ENCODE data around the gene SLC34A2. TPM values are rescaled to one million over a fixed set of nuclear protein-coding genes. Genes with fewer than 3 reads are reported as not detected.

SLC34A2 gene
- total and polyA plus RNA-seq, 2 donors: 4.9 to 28.4 TPM

- 97% methylated on average over 4 of the region's 4 CpGs for WGBS
- Histone ChIP-seq H3K27ac (ENCODE audit: low read depth in 1 of 2, low read length in 1 of 2) (no peak overlapping the region), H3K36me3 (ENCODE audit: control insufficient read depth in 2 of 2, insufficient read depth in 2 of 2, low read length in 1 of 2) (no peaks in the 10 kb centered on the region), H3K9me3 (ENCODE audit: control insufficient read depth in 2 of 2, insufficient read depth in 1 of 2, low read length in 1 of 2) (no peaks in the 10 kb centered on the region), H3K27me3 (ENCODE audit: control insufficient read depth in 2 of 2, insufficient read depth in 1 of 2, low read length in 1 of 2) (no peaks in the 10 kb centered on the region), H3K4me1 (ENCODE audit: control insufficient read depth in 2 of 2, insufficient read depth in 2 of 2, low read length in 2 of 2) (no peaks in the 10 kb centered on the region), H3K4me3 (ENCODE audit: low read length in 2 of 2) (no peak overlapping the region)
- no peak for DNase-seq (ENCODE audit: low read depth in 6 of 9, low spot score in 9 of 9)
Measured at GRCh38 chr4:25700661-25701060, 45.0 kb downstream of the SLC34A2 start.

DNA sequence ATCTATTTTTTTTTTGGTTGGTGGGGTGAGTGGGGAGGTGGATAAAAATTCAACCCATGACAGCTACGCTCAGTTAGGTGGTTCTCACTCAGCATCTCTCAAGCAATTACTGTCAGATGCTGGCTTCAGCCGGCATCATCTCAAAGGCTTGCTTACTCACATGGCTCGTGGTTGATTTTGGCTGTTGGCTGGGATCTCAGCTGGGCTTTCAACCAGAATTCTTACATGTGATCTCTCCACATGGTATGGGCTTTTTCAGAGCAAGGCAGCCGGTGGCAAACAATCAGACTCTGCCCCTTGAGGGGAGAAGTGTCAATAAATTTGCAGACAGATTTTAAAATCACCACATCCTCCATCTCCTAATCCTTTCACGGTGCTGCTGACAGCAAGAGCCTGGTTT, 47.2 kb downstream of the SLC34A2 start:
- Histone ChIP-seq H3K9me3 (ENCODE audit: control insufficient read depth in 2 of 2, insufficient read depth in 1 of 2, low read length in 1 of 2) (no peaks in the 10 kb centered on the region), H3K36me3 (ENCODE audit: control insufficient read depth in 2 of 2, insufficient read depth in 2 of 2, low read length in 1 of 2) (no peaks in the 10 kb centered on the region), H3K4me3 (ENCODE audit: low read length in 2 of 2) (no peak overlapping the region), H3K27ac (ENCODE audit: low read depth in 1 of 2, low read length in 1 of 2) (no peak overlapping the region), H3K27me3 (ENCODE audit: control insufficient read depth in 2 of 2, insufficient read depth in 1 of 2, low read length in 1 of 2) (no peaks in the 10 kb centered on the region), H3K4me1 (ENCODE audit: control insufficient read depth in 2 of 2, insufficient read depth in 2 of 2, low read length in 2 of 2) (no peaks in the 10 kb centered on the region)
- WGBS: 86% methylated on average over 5 of the region's 5 CpGs
- no peak for DNase-seq (ENCODE audit: low read depth in 6 of 9, low spot score in 9 of 9)

DNA sequence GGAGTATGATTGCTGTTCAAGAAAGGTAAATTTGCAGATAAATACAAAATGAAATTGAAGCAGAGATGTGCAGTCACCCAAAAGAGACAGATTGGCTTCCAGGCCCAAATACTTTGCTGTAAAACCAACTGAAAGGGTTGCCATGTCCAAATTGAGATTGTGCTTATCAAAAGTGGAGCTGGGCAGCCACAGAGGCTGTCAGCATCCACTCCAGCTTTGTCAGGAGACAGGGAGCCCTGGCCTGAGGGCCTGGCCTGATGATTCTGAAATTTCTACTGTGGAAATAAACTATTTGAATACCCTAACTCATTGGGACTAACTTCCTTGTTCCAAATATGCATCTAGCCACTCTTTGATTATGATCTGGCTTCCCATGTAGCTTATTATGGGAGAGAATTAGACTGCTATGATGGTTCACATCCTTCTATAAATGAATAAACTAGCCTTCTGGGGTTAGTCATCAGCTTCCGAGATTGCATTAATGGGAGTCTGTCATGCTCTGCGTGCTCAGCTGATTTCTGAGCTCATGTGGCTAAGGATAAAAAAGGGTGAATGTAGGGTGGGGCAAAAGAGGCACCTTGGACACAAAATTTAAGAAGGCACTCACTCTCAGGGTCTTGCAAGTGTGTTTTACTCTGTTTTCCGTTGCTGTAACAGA, 48.2 kb downstream of the SLC34A2 start:
- DNase-seq (ENCODE audit: low read depth in 6 of 9, low spot score in 9 of 9): no peak
- Histone ChIP-seq H3K27me3 (ENCODE audit: control insufficient read depth in 2 of 2, insufficient read depth in 1 of 2, low read length in 1 of 2) (no peaks in the 10 kb centered on the region), H3K4me3 (ENCODE audit: low read length in 2 of 2) (no peak overlapping the region), H3K36me3 (ENCODE audit: control insufficient read depth in 2 of 2, insufficient read depth in 2 of 2, low read length in 1 of 2) (no peaks in the 10 kb centered on the region), H3K9me3 (ENCODE audit: control insufficient read depth in 2 of 2, insufficient read depth in 1 of 2, low read length in 1 of 2) (no peaks in the 10 kb centered on the region), H3K27ac (ENCODE audit: low read depth in 1 of 2, low read length in 1 of 2) (no peak overlapping the region), H3K4me1 (ENCODE audit: control insufficient read depth in 2 of 2, insufficient read depth in 2 of 2, low read length in 2 of 2) (no peaks in the 10 kb centered on the region)
- 61% methylated on average over 3 of the region's 3 CpGs for WGBS

DNA sequence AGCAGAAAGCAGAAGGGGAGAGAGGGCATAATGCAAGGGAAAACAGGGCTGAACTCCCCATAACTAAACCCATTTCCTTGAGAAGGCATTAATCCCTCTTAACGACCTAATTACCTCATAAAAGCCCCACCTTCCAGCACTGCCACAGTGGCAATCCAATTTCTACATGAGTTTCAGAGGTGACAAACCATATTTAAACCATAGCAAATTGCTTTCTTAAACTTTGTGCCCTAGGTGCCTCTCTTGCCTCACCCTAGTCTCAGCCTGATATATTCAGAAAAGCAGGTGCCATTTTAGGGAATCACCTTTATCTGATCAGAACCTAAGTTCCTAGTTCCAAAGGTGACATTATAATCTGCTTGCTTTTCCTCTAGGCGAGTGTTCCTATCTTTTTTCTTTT, 48.9 kb downstream of the SLC34A2 start:
- H3K4me3 ChIP-seq (ENCODE audit: low read length in 2 of 2): no peak overlapping the region

GRCh38 chr4:25710637-25711036, 55.0 kb downstream of the SLC34A2 start:
- H3K36me3 ChIP-seq (ENCODE audit: control insufficient read depth in 2 of 2, insufficient read depth in 2 of 2, low read length in 1 of 2): no peaks in the 10 kb centered on the region
- H3K27me3 ChIP-seq (ENCODE audit: control insufficient read depth in 2 of 2, insufficient read depth in 1 of 2, low read length in 1 of 2): no peaks in the 10 kb centered on the region
- no peak overlapping the region for H3K4me3 ChIP-seq (ENCODE audit: low read length in 2 of 2)
- no peak for DNase-seq (ENCODE audit: low read depth in 6 of 9, low spot score in 9 of 9)
- 58% methylated on average over 3 of the region's 3 CpGs for WGBS
- no peak overlapping the region for H3K27ac ChIP-seq (ENCODE audit: low read depth in 1 of 2, low read length in 1 of 2)
- H3K9me3 ChIP-seq (ENCODE audit: control insufficient read depth in 2 of 2, insufficient read depth in 1 of 2, low read length in 1 of 2): no peaks in the 10 kb centered on the region
- no peaks in the 10 kb centered on the region for H3K4me1 ChIP-seq (ENCODE audit: control insufficient read depth in 2 of 2, insufficient read depth in 2 of 2, low read length in 2 of 2)

More for the DNA sequence above, 48.9 kb downstream of the SLC34A2 start:
- no peak overlapping the region for H3K27ac ChIP-seq (ENCODE audit: low read depth in 1 of 2, low read length in 1 of 2)
- 80% methylated on average over 2 of the region's 2 CpGs for WGBS
- DNase-seq (ENCODE audit: low read depth in 6 of 9, low spot score in 9 of 9): no peak
- no peaks in the 10 kb centered on the region for H3K36me3 ChIP-seq (ENCODE audit: control insufficient read depth in 2 of 2, insufficient read depth in 2 of 2, low read length in 1 of 2)
- H3K27me3 ChIP-seq (ENCODE audit: control insufficient read depth in 2 of 2, insufficient read depth in 1 of 2, low read length in 1 of 2): no peaks in the 10 kb centered on the region
- no peaks in the 10 kb centered on the region for H3K9me3 ChIP-seq (ENCODE audit: control insufficient read depth in 2 of 2, insufficient read depth in 1 of 2, low read length in 1 of 2)
- no peaks in the 10 kb centered on the region for H3K4me1 ChIP-seq (ENCODE audit: control insufficient read depth in 2 of 2, insufficient read depth in 2 of 2, low read length in 2 of 2)

DNA sequence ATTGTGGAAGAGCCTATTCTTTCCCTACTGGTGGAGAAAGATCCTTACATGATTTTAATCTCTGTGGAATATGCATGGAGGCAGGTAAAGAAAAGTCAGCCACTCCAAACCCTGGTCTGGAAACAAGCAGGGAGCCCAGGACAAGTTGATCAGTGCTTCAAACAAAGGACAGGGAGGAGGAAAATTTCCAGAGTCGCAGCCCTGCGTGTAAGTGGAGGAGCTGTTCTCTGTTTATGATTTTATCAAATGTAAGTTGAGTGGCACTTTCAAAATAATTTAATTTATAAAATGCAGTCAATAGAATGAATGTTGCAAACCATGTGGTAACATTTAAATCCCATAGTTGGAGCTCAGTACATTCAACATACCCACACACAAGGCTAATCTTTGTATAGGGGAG, 57.0 kb downstream of the SLC34A2 start:
- Histone ChIP-seq H3K27ac (ENCODE audit: low read depth in 1 of 2, low read length in 1 of 2) (no peak overlapping the region), H3K9me3 (ENCODE audit: control insufficient read depth in 2 of 2, insufficient read depth in 1 of 2, low read length in 1 of 2) (no peaks in the 10 kb centered on the region), H3K4me1 (ENCODE audit: control insufficient read depth in 2 of 2, insufficient read depth in 2 of 2, low read length in 2 of 2) (no peaks in the 10 kb centered on the region), H3K36me3 (ENCODE audit: control insufficient read depth in 2 of 2, insufficient read depth in 2 of 2, low read length in 1 of 2) (no peaks in the 10 kb centered on the region), H3K27me3 (ENCODE audit: control insufficient read depth in 2 of 2, insufficient read depth in 1 of 2, low read length in 1 of 2) (no peaks in the 10 kb centered on the region), H3K4me3 (ENCODE audit: low read length in 2 of 2) (no peak overlapping the region)
- no peak for DNase-seq (ENCODE audit: low read depth in 6 of 9, low spot score in 9 of 9)
- 98% methylated on average over 2 of the region's 2 CpGs for WGBS

DNA sequence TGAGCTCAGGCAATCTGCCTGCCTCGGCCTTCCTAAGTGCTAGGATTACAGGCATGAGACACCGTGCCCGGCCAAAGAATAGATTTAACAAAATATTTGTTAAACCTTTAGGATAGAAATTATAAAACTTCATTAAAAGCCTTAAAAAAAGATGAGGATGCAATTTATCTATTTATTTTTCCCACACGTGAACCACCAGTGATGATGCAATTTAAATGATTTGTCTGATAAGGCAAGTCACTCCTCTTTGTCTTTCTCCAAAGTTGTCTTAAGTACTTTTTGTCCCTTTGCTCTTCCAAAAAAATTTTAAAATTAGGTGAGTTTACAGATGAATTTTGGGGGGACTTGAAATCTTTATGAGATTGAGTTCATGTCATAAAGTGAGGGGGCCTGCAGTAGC, 58.2 kb downstream of the SLC34A2 start:
- WGBS: 96% methylated on average over 4 of the region's 4 CpGs
- no peaks in the 10 kb centered on the region for H3K4me1 ChIP-seq (ENCODE audit: control insufficient read depth in 2 of 2, insufficient read depth in 2 of 2, low read length in 2 of 2)

GRCh38 chr4:25722964-25723363, 67.3 kb downstream of the SLC34A2 start:
- no peaks in the 10 kb centered on the region for H3K4me1 ChIP-seq (ENCODE audit: control insufficient read depth in 2 of 2, insufficient read depth in 2 of 2, low read length in 2 of 2)
- DNase-seq (ENCODE audit: low read depth in 6 of 9, low spot score in 9 of 9): no peak
- no peak overlapping the region for H3K4me3 ChIP-seq (ENCODE audit: low read length in 2 of 2)
- no peak overlapping the region for H3K27ac ChIP-seq (ENCODE audit: low read depth in 1 of 2, low read length in 1 of 2)
- H3K27me3 ChIP-seq (ENCODE audit: control insufficient read depth in 2 of 2, insufficient read depth in 1 of 2, low read length in 1 of 2): no peaks in the 10 kb centered on the region
- WGBS: 92% methylated on average over 3 of the region's 3 CpGs
- no peaks in the 10 kb centered on the region for H3K36me3 ChIP-seq (ENCODE audit: control insufficient read depth in 2 of 2, insufficient read depth in 2 of 2, low read length in 1 of 2)
- H3K9me3 ChIP-seq (ENCODE audit: control insufficient read depth in 2 of 2, insufficient read depth in 1 of 2, low read length in 1 of 2): no peaks in the 10 kb centered on the region

More for the DNA sequence above, 58.2 kb downstream of the SLC34A2 start:
- Histone ChIP-seq H3K9me3 (ENCODE audit: control insufficient read depth in 2 of 2, insufficient read depth in 1 of 2, low read length in 1 of 2) (no peaks in the 10 kb centered on the region), H3K27me3 (ENCODE audit: control insufficient read depth in 2 of 2, insufficient read depth in 1 of 2, low read length in 1 of 2) (no peaks in the 10 kb centered on the region), H3K36me3 (ENCODE audit: control insufficient read depth in 2 of 2, insufficient read depth in 2 of 2, low read length in 1 of 2) (no peaks in the 10 kb centered on the region), H3K27ac (ENCODE audit: low read depth in 1 of 2, low read length in 1 of 2) (no peak overlapping the region), H3K4me3 (ENCODE audit: low read length in 2 of 2) (no peak overlapping the region)
- DNase-seq (ENCODE audit: low read depth in 6 of 9, low spot score in 9 of 9): no peak

DNA sequence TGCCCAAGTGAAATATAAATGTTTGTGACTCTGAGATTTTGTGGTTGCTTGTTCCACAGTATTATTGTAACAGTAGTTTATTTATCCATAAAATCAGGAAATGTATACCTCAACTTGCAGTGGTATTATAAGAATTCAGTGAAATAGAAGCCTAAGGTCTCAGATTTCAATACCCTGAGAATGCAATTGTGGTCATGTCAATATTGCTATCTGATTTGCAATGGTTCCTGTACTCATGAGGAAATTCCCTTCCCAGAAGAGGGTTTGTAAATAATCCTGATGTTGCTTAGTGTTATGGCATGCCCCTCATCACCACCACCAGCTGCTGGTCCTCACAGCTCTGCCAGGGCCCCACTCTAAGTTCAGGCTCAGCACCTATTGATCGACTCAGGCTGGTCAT, 67.8 kb downstream of the SLC34A2 start:
- WGBS: 91% methylated on average over 1 of the region's 1 CpG

More for the DNA sequence above, 67.8 kb downstream of the SLC34A2 start:
- Histone ChIP-seq H3K9me3 (ENCODE audit: control insufficient read depth in 2 of 2, insufficient read depth in 1 of 2, low read length in 1 of 2) (no peaks in the 10 kb centered on the region), H3K4me1 (ENCODE audit: control insufficient read depth in 2 of 2, insufficient read depth in 2 of 2, low read length in 2 of 2) (no peaks in the 10 kb centered on the region), H3K4me3 (ENCODE audit: low read length in 2 of 2) (no peak overlapping the region), H3K36me3 (ENCODE audit: control insufficient read depth in 2 of 2, insufficient read depth in 2 of 2, low read length in 1 of 2) (no peaks in the 10 kb centered on the region), H3K27me3 (ENCODE audit: control insufficient read depth in 2 of 2, insufficient read depth in 1 of 2, low read length in 1 of 2) (no peaks in the 10 kb centered on the region), H3K27ac (ENCODE audit: low read depth in 1 of 2, low read length in 1 of 2) (no peak overlapping the region)
- no peak for DNase-seq (ENCODE audit: low read depth in 6 of 9, low spot score in 9 of 9)
